HG03342 (cell line): ENCODE measurements around the gene FOXN3.
A peak's percentile ranks its signal among the peaks of the same experiment; 100 is the strongest.
"Not testable (repeated sequence)": the region's sequence is repeated elsewhere in the genome, so short reads cannot be mapped to it uniquely, and the experiment has no call there.

Experiments
- ATAC-seq: cut with Tn5 transposase; IDR thresholded peaks from one replicate; pipeline ENCODE4 v1.9.1; 2021; ENCODE audit warnings: mild to moderate bottlenecking, moderate library complexity; ENCODE audit not compliant: unreplicated experiment

FOXN3 gene

GRCh38 chr14:89309670-89310177, 107.3 kb downstream of the FOXN3 start:
- ATAC-seq: no peak

GRCh38 chr14:89308232-89308959, 108.6 kb downstream of the FOXN3 start:
- ATAC-seq: peak; percentile 35

GRCh38 chr14:89307409-89307808, 109.6 kb downstream of the FOXN3 start:
- no peak for ATAC-seq

- ATAC-seq: peak; percentile 49
Observed at GRCh38 chr14:89304972-89305703, 111.9 kb downstream of the FOXN3 start.

GRCh38 chr14:89304561-89304960, 112.5 kb downstream of the FOXN3 start:
- ATAC-seq: no peak

GRCh38 chr14:89303456-89304435, 113.3 kb downstream of the FOXN3 start:
- peak; percentile 59 for ATAC-seq

GRCh38 chr14:89302396-89302950, 114.6 kb downstream of the FOXN3 start:
- ATAC-seq: no peak

- no peak for ATAC-seq
Observed at GRCh38 chr14:89299587-89299986, 117.4 kb downstream of the FOXN3 start.

- no peak for ATAC-seq
Observed at GRCh38 chr14:89298056-89298834, 118.8 kb downstream of the FOXN3 start.

- no peak for ATAC-seq
Observed at GRCh38 chr14:89296281-89296745, 120.7 kb downstream of the FOXN3 start.

- no peak for ATAC-seq
Observed at GRCh38 chr14:89294872-89295271, 122.2 kb downstream of the FOXN3 start.

- not testable (repeated sequence) for ATAC-seq
Observed at GRCh38 chr14:89294469-89294868, 122.6 kb downstream of the FOXN3 start.

- ATAC-seq: no peak
Observed at GRCh38 chr14:89294060-89294459, 123.0 kb downstream of the FOXN3 start.

- ATAC-seq: no peak
Observed at GRCh38 chr14:89293314-89293916, 123.6 kb downstream of the FOXN3 start.

GRCh38 chr14:89292579-89293313, 124.3 kb downstream of the FOXN3 start:
- no peak for ATAC-seq

GRCh38 chr14:89291351-89291940, 125.6 kb downstream of the FOXN3 start:
- no peak for ATAC-seq

- ATAC-seq: no peak
Observed at GRCh38 chr14:89290813-89291212, 126.2 kb downstream of the FOXN3 start.

GRCh38 chr14:89289477-89289876, 127.6 kb downstream of the FOXN3 start:
- no peak for ATAC-seq
